ENCODE measurements around the gene DTWD1.
A peak's percentile ranks its signal among the peaks of the same experiment; 100 is the strongest.
"Not testable (repeated sequence)": the region's sequence is repeated elsewhere in the genome, so short reads cannot be mapped to it uniquely, and the experiment has no call there.

Gene DTWD1

GRCh38 chr15:49620658-49621368 is at the start of gene DTWD1, which contains the start of gene FAM227B:
Gene DTWD1, plus strand, starts transcription at chr15:49621048. Its CDS starts 4,120 bp downstream, at chr15:49625168.
Gene FAM227B, minus strand, starts transcription at chr15:49620818. Its CDS starts 5,647 bp downstream, at chr15:49615171.
- no CpG with 5 or more reads among the region's 59 CpGs for WGBS (ENCODE audit: insufficient coverage, insufficient read length)
- peak within 1 kb of the TSS; percentile 70; the same call in 1 of the 2 replicates for H3K4me3 ChIP-seq (ENCODE audit: low read length)
- no peaks in the 10 kb centered on the region for H3K27me3 ChIP-seq (ENCODE audit: control insufficient read depth, insufficient read depth, low read length)
- H3K27ac ChIP-seq (ENCODE audit: low read length): no peak within 1 kb of the TSS
- peaks cover 3% of the 10 kb centered on the region; the same call in 1 of the 2 replicates for H3K36me3 ChIP-seq (ENCODE audit: control insufficient read depth, insufficient read depth, low read length)
- peak; percentile 84 for DNase-seq (ENCODE audit: low read depth, low spot score)
- H3K4me1 ChIP-seq (ENCODE audit: control insufficient read depth, insufficient read depth, low read length): no peaks in the 10 kb centered on the region
- no peaks in the 10 kb centered on the region for H3K9me3 ChIP-seq (ENCODE audit: control insufficient read depth, insufficient read depth, low read length)

GRCh38 chr15:49573421-49573820 is 47.4 kb upstream of the DTWD1 start:
- no CpG with 5 or more reads among the region's 1 CpG for WGBS (ENCODE audit: insufficient coverage, insufficient read length)
- no peaks in the 10 kb centered on the region for H3K36me3 ChIP-seq (ENCODE audit: control insufficient read depth, insufficient read depth, low read length)
- H3K9me3 ChIP-seq (ENCODE audit: control insufficient read depth, insufficient read depth, low read length): no peaks in the 10 kb centered on the region
- H3K27me3 ChIP-seq (ENCODE audit: control insufficient read depth, insufficient read depth, low read length): no peaks in the 10 kb centered on the region
- no peak overlapping the region for H3K27ac ChIP-seq (ENCODE audit: low read length)
- H3K4me1 ChIP-seq (ENCODE audit: control insufficient read depth, insufficient read depth, low read length): no peaks in the 10 kb centered on the region; the same call in 1 of the 2 replicates
- H3K4me3 ChIP-seq (ENCODE audit: low read length): no peak overlapping the region
- DNase-seq (ENCODE audit: low read depth, low spot score): no peak

GRCh38 chr15:49589030-49589429 is 31.8 kb upstream of the DTWD1 start:
- no peak for DNase-seq (ENCODE audit: low read depth, low spot score)
- Histone ChIP-seq H3K4me3 (ENCODE audit: low read length) (no peak overlapping the region), H3K27ac (ENCODE audit: low read length) (no peak overlapping the region), H3K27me3 (ENCODE audit: control insufficient read depth, insufficient read depth, low read length) (no peaks in the 10 kb centered on the region), H3K36me3 (ENCODE audit: control insufficient read depth, insufficient read depth, low read length) (no peaks in the 10 kb centered on the region), H3K4me1 (ENCODE audit: control insufficient read depth, insufficient read depth, low read length) (no peaks in the 10 kb centered on the region), H3K9me3 (ENCODE audit: control insufficient read depth, insufficient read depth, low read length) (no peaks in the 10 kb centered on the region)

GRCh38 chr15:49592829-49593316 is 28.0 kb upstream of the DTWD1 start:
- H3K9me3 ChIP-seq (ENCODE audit: control insufficient read depth, insufficient read depth, low read length); H3K4me3 ChIP-seq (ENCODE audit: low read length); DNase-seq (ENCODE audit: low read depth, low spot score); H3K27ac ChIP-seq (ENCODE audit: low read length); H3K4me1 ChIP-seq (ENCODE audit: control insufficient read depth, insufficient read depth, low read length); H3K27me3 ChIP-seq (ENCODE audit: control insufficient read depth, insufficient read depth, low read length); H3K36me3 ChIP-seq (ENCODE audit: control insufficient read depth, insufficient read depth, low read length): not testable (repeated sequence)
- WGBS (ENCODE audit: insufficient coverage, insufficient read length): no CpG with 5 or more reads among the region's 12 CpGs

- no peak for DNase-seq (ENCODE audit: low read depth, low spot score)
- H3K4me1 ChIP-seq (ENCODE audit: control insufficient read depth, insufficient read depth, low read length): no peaks in the 10 kb centered on the region
- no peak overlapping the region for H3K4me3 ChIP-seq (ENCODE audit: low read length)
- no CpG with 5 or more reads among the region's 2 CpGs for WGBS (ENCODE audit: insufficient coverage, insufficient read length)
- no peaks in the 10 kb centered on the region for H3K36me3 ChIP-seq (ENCODE audit: control insufficient read depth, insufficient read depth, low read length)
- H3K27me3 ChIP-seq (ENCODE audit: control insufficient read depth, insufficient read depth, low read length): no peaks in the 10 kb centered on the region
- no peak overlapping the region for H3K27ac ChIP-seq (ENCODE audit: low read length)
- H3K9me3 ChIP-seq (ENCODE audit: control insufficient read depth, insufficient read depth, low read length): no peaks in the 10 kb centered on the region
Observed at GRCh38 chr15:49604625-49605409, 16.0 kb upstream of the DTWD1 start.

GRCh38 chr15:49605588-49605987 is 15.3 kb upstream of the DTWD1 start:
- H3K4me3 ChIP-seq (ENCODE audit: low read length): no peak overlapping the region
- WGBS (ENCODE audit: insufficient coverage, insufficient read length): no CpG with 5 or more reads among the region's 2 CpGs
- no peaks in the 10 kb centered on the region for H3K9me3 ChIP-seq (ENCODE audit: control insufficient read depth, insufficient read depth, low read length)
- no peaks in the 10 kb centered on the region for H3K27me3 ChIP-seq (ENCODE audit: control insufficient read depth, insufficient read depth, low read length)
- H3K36me3 ChIP-seq (ENCODE audit: control insufficient read depth, insufficient read depth, low read length): no peaks in the 10 kb centered on the region
- H3K27ac ChIP-seq (ENCODE audit: low read length): no peak overlapping the region
- no peaks in the 10 kb centered on the region for H3K4me1 ChIP-seq (ENCODE audit: control insufficient read depth, insufficient read depth, low read length)
- DNase-seq (ENCODE audit: low read depth, low spot score): no peak

- no peaks in the 10 kb centered on the region for H3K36me3 ChIP-seq (ENCODE audit: control insufficient read depth, insufficient read depth, low read length)
- no peak for DNase-seq (ENCODE audit: low read depth, low spot score)
- H3K4me3 ChIP-seq (ENCODE audit: low read length): no peak overlapping the region
- H3K4me1 ChIP-seq (ENCODE audit: control insufficient read depth, insufficient read depth, low read length): no peaks in the 10 kb centered on the region
- H3K9me3 ChIP-seq (ENCODE audit: control insufficient read depth, insufficient read depth, low read length): no peaks in the 10 kb centered on the region
- H3K27me3 ChIP-seq (ENCODE audit: control insufficient read depth, insufficient read depth, low read length): no peaks in the 10 kb centered on the region
- H3K27ac ChIP-seq (ENCODE audit: low read length): no peak overlapping the region
Observed at GRCh38 chr15:49606594-49606993, 14.3 kb upstream of the DTWD1 start.

GRCh38 chr15:49610157-49610918 is 10.5 kb upstream of the DTWD1 start:
- H3K4me1 ChIP-seq (ENCODE audit: control insufficient read depth, insufficient read depth, low read length): no peaks in the 10 kb centered on the region
- no CpG with 5 or more reads among the region's 2 CpGs for WGBS (ENCODE audit: insufficient coverage, insufficient read length)
- H3K36me3 ChIP-seq (ENCODE audit: control insufficient read depth, insufficient read depth, low read length): no peaks in the 10 kb centered on the region
- H3K27ac ChIP-seq (ENCODE audit: low read length): no peak overlapping the region
- H3K9me3 ChIP-seq (ENCODE audit: control insufficient read depth, insufficient read depth, low read length): no peaks in the 10 kb centered on the region
- no peak overlapping the region for H3K4me3 ChIP-seq (ENCODE audit: low read length)
- DNase-seq (ENCODE audit: low read depth, low spot score): no peak
- no peaks in the 10 kb centered on the region for H3K27me3 ChIP-seq (ENCODE audit: control insufficient read depth, insufficient read depth, low read length)

GRCh38 chr15:49612240-49612639 is 8.6 kb upstream of the DTWD1 start:
- not testable (repeated sequence) for H3K27me3 ChIP-seq (ENCODE audit: control insufficient read depth, insufficient read depth, low read length); H3K4me1 ChIP-seq (ENCODE audit: control insufficient read depth, insufficient read depth, low read length); H3K4me3 ChIP-seq (ENCODE audit: low read length); DNase-seq (ENCODE audit: low read depth, low spot score); H3K27ac ChIP-seq (ENCODE audit: low read length); H3K36me3 ChIP-seq (ENCODE audit: control insufficient read depth, insufficient read depth, low read length); H3K9me3 ChIP-seq (ENCODE audit: control insufficient read depth, insufficient read depth, low read length)
- WGBS (ENCODE audit: insufficient coverage, insufficient read length): no CpG with 5 or more reads among the region's 3 CpGs

GRCh38 chr15:49619226-49619625 is 1.6 kb upstream of the DTWD1 start:
- WGBS (ENCODE audit: insufficient coverage, insufficient read length): no CpG with 5 or more reads among the region's 3 CpGs
- Histone ChIP-seq H3K27ac (ENCODE audit: low read length) (no peak overlapping the region), H3K27me3 (ENCODE audit: control insufficient read depth, insufficient read depth, low read length) (no peaks in the 10 kb centered on the region), H3K9me3 (ENCODE audit: control insufficient read depth, insufficient read depth, low read length) (no peaks in the 10 kb centered on the region), H3K4me1 (ENCODE audit: control insufficient read depth, insufficient read depth, low read length) (no peaks in the 10 kb centered on the region), H3K36me3 (ENCODE audit: control insufficient read depth, insufficient read depth, low read length) (no peaks in the 10 kb centered on the region), H3K4me3 (ENCODE audit: low read length) (no peak overlapping the region)
- no peak for DNase-seq (ENCODE audit: low read depth, low spot score)
